A549 (cell line): Measurements from ENCODE around the gene ZKSCAN1. TPM values are rescaled to one million over a fixed set of nuclear protein-coding genes. Genes with fewer than 3 reads are reported as not detected.

ENCODE experiments used
- ATAC-seq, 2 experiments: fragments of 200-7000 bp in 1 of 2; fragments of >200 bp in 1 of 2; cut with Nextera tagmentation in 1 of 2; cut with Tn5 transposase in 1 of 2; 3 replicates each; pipeline versions ENCODE4 v1.8.0 to v1.9.1; 2018 to 2020; ENCODE audit warnings: mild to moderate bottlenecking in 1 of 2, moderate library complexity in 1 of 2
- CTCF ChIA-PET: fragments of 300-600 bp; sonication (Branson Sonifier 250); formaldehyde crosslinking; extraction: SDS; loops from one replicate; lab custom pipeline; 2021; ENCODE audit warnings: antibody characterized with exemption, inconsistent platforms; lab: Yijun Ruan, JAX
- POLR2A ChIA-PET: fragments of 350-600 bp; formaldehyde crosslinking; extraction: SDS; loops from one replicate; lab custom pipeline; 2021; ENCODE audit warnings: antibody characterized with exemption, inconsistent platforms; lab: Yijun Ruan, JAX
- DNase-seq, 2 experiments: peaks; one replicate each; pipeline versions ENCODE4 v3.0.0 to v3.0.0-alpha.2; 2011 to 2016; ENCODE audit warnings: low read depth in 1 of 2, low spot score in 1 of 2
- FAIRE-seq: peaks from 2 replicates; lab custom pipeline; 2011; peaks lifted over from hg19 to GRCh38; lab: Jason Lieb, UNC
- H3K27ac ChIP-seq, 2 experiments: fragments of >200 bp; sonication (Bioruptor Twin); formaldehyde crosslinking; 3 replicates each; pipeline ENCODE4 v1.5.1; 2016 to 2017
- H3K4me1 ChIP-seq: fragments of >200 bp; sonication (Bioruptor Twin); formaldehyde crosslinking; 3 replicates; pipeline ENCODE4 v1.6.1; 2016
- H3K4me2 ChIP-seq: fragments of >200 bp; sonication (Bioruptor Twin); formaldehyde crosslinking; 3 replicates; pipeline ENCODE4 v1.6.1; 2016
- H3K4me3 ChIP-seq: fragments of >200 bp; sonication (Bioruptor Twin); formaldehyde crosslinking; 3 replicates; pipeline ENCODE4 v1.5.1; 2016
- H3K9me3 ChIP-seq: fragments of >200 bp; sonication (Bioruptor Twin); formaldehyde crosslinking; 3 replicates; pipeline ENCODE4 v1.6.1; 2016
- BCL3 ChIP-seq: fragments of >200 bp; sonication (Bioruptor Twin); formaldehyde crosslinking; IDR thresholded peaks from 3 replicates; pipeline ENCODE4 v1.6.1; 2016
- CBX2 ChIP-seq: fragments of 200-600 bp; sonication (generic); IDR thresholded peaks from 2 replicates; pipeline ENCODE4 v1.6.1; 2016; ENCODE audit warnings: low read depth, mild to moderate bottlenecking, borderline replicate concordance
- CEBPB ChIP-seq, 2 experiments: fragments of >200 bp in 1 of 2; sonication (Bioruptor Twin) in 1 of 2; formaldehyde crosslinking in 1 of 2; IDR thresholded peaks; 2 replicates each; pipeline ENCODE4 v1.6.1; 2012 to 2016
- CHD2 ChIP-seq: fragments of 150-350 bp; IDR thresholded peaks from 2 replicates; pipeline ENCODE4 v1.6.1; 2014; ENCODE audit warnings: low read length; ENCODE audit not compliant: partially characterized antibody
- E2F6 ChIP-seq: IDR thresholded peaks from 2 replicates; pipeline ENCODE4 v1.6.1; 2012; ENCODE audit warnings: low read depth, borderline replicate concordance
- EHF ChIP-seq: fragments of 250-450 bp; sonication (Bioruptor Pico); IDR thresholded peaks from 2 replicates; pipeline ENCODE4 v1.5.0; 2020; ENCODE audit warnings: mild to moderate bottlenecking
- EHMT2 ChIP-seq: fragments of 200-600 bp; sonication (generic); IDR thresholded peaks from 2 replicates; pipeline ENCODE4 v1.6.1; 2016; ENCODE audit warnings: antibody characterized with exemption, low read depth, mild to moderate bottlenecking, moderate library complexity
- EP300 ChIP-seq, 2 experiments: fragments of >200 bp; sonication (Bioruptor Twin); formaldehyde crosslinking; IDR thresholded peaks; 2 replicates in 1 of 2; 3 replicates in 1 of 2; pipeline ENCODE4 v1.6.1; 2016 to 2017
- FOXS1 ChIP-seq: fragments of 250-450 bp; sonication (Bioruptor Pico); IDR thresholded peaks from 2 replicates; pipeline ENCODE4 v1.5.0; 2020; ENCODE audit warnings: mild to moderate bottlenecking, moderate library complexity
- GATA3 ChIP-seq: IDR thresholded peaks from 2 replicates; pipeline ENCODE4 v1.6.1; 2012; ENCODE audit warnings: borderline replicate concordance
- HDAC2 ChIP-seq: fragments of 200-600 bp; sonication (generic); IDR thresholded peaks from 2 replicates; pipeline ENCODE4 v1.6.1; 2016
- HMGXB4 ChIP-seq: fragments of 250-450 bp; sonication (Bioruptor Pico); IDR thresholded peaks from 2 replicates; pipeline ENCODE4 v1.5.0; 2021; ENCODE audit warnings: mild to moderate bottlenecking, moderate library complexity, borderline replicate concordance
- JUN ChIP-seq, 2 experiments: fragments of >200 bp; sonication (Bioruptor Twin); formaldehyde crosslinking; IDR thresholded peaks; 2 replicates in 1 of 2; 3 replicates in 1 of 2; pipeline ENCODE4 v1.6.1; 2016 to 2017
- NPAS2 ChIP-seq: fragments of 250-450 bp; sonication (Bioruptor Pico); IDR thresholded peaks from 2 replicates; pipeline ENCODE4 v1.8.0; 2022; ENCODE audit warnings: mild to moderate bottlenecking, moderate library complexity, borderline replicate concordance
- POLR2AphosphoS2 ChIP-seq: conservative IDR thresholded peaks from 2 replicates; pipeline ENCODE4 v1.6.1; 2012; ENCODE audit warnings: low read length, improper control_type of control experiment, inconsistent platforms
- REST ChIP-seq: fragments of 200-600 bp; sonication (generic); IDR thresholded peaks from 2 replicates; pipeline ENCODE4 v1.6.1; 2016; ENCODE audit warnings: antibody characterized with exemption, mild to moderate bottlenecking, moderate library complexity
- RFX5 ChIP-seq: fragments of 450-650 bp; IDR thresholded peaks from 2 replicates; pipeline ENCODE4 v1.7.1; 2014; ENCODE audit warnings: antibody characterized with exemption, mild to moderate bottlenecking, moderate library complexity
- SMC3 ChIP-seq: fragments of >200 bp; sonication (Bioruptor Twin); formaldehyde crosslinking; IDR thresholded peaks from 3 replicates; pipeline ENCODE4 v1.6.1; 2018; ENCODE audit warnings: inconsistent platforms
- SREBF2 ChIP-seq: fragments of 450-650 bp; IDR thresholded peaks from 2 replicates; pipeline ENCODE4 v1.6.1; 2014; ENCODE audit warnings: mild to moderate bottlenecking, moderate library complexity
- TFCP2L1 ChIP-seq: fragments of 250-450 bp; sonication (Bioruptor Pico); IDR thresholded peaks from 2 replicates; pipeline ENCODE4 v1.5.0; 2021; ENCODE audit warnings: mild to moderate bottlenecking
- USF2 ChIP-seq: fragments of 450-650 bp; IDR thresholded peaks from 2 replicates; pipeline ENCODE4 v1.6.1; 2014; ENCODE audit warnings: antibody characterized with exemption
- ZFP36 ChIP-seq: fragments of 450-650 bp; IDR thresholded peaks from 2 replicates; pipeline ENCODE4 v1.6.1; 2014; ENCODE audit warnings: borderline replicate concordance; ENCODE audit not compliant: partially characterized antibody
- WGBS: methylation state at CpG from one replicate; pipeline ENCODE4 v1.1.6; 2017; ENCODE audit errors: missing lambda C conversion rate; 5-methylcytosine and 5-hydroxymethylcytosine counted together
- polyA plus RNA-seq, 4 experiments: library from polyadenylated mRNA; depleted of rRNA in 3 of 4; stranded (reverse); fragments of >200 nt; fragmentation: RNase III in 1 of 4; extraction: RNeasy Plus Mini Kit Qiagen cat#74134 plus additional on column Dnase treatment in 1 of 4; gene quantifications; 2 replicates in 3 of 4; 3 replicates in 1 of 4; pipeline ENCODE4 v1.2.3, GENCODE V29; 2011 to 2017

Gene ZKSCAN1
- polyA plus RNA-seq, 2 of the 4 experiments (the other 2 are of a cell fraction) = 11.4 to 23.9 TPM

- TF ChIP-seq REST = no peak
- TF ChIP-seq EP300 (IDR thresholded peaks at IDR 0.05) = no peak
- TF ChIP-seq USF2 = no peak
- TF ChIP-seq EHMT2 = no peak
- no peak for TF ChIP-seq EHF (CRISPR knock-in tag)
These were observed 18.4 kb upstream of the ZKSCAN1 start (continued) for GRCh38 chr7:99996755-99997544.

GRCh38 chr7:99997545-99998137, 17.8 kb upstream of the ZKSCAN1 start:
- ATAC-seq (no peak), DNase-seq (no peak), FAIRE-seq (no peak)
- no peak overlapping the region for H3K27ac ChIP-seq
- WGBS = 78% methylated on average over 33 of the region's 35 CpGs
- no peak overlapping the region for H3K4me2 ChIP-seq
- TF ChIP-seq JUN (IDR thresholded peaks at IDR 0.05) = no peak
- TF ChIP-seq TFCP2L1 (CRISPR knock-in tag) = no peak
- no peaks in the 10 kb centered on the region for H3K4me1 ChIP-seq
- H3K9me3 ChIP-seq = no peaks in the 10 kb centered on the region
- no peak overlapping the region for H3K4me3 ChIP-seq
- ChIA-PET CTCF (interaction anchor here (0.7 kb wide), 1 partner anchor 49 kb away, joined by 3 read pairs; no protein-coding TSS in a partner anchor), POLR2A (no interaction called here)

- H3K27ac ChIP-seq = no peak overlapping the region
- H3K9me3 ChIP-seq = no peaks in the 10 kb centered on the region
- FAIRE-seq = no peak
- no peak for DNase-seq
- ATAC-seq = no peak
- CTCF ChIA-PET = interaction anchor here (1.2 to 21.2 kb wide), 2 partner anchors 8 to 20 kb away, joined by 3 to 155 read pairs; no protein-coding TSS in a partner anchor
- TF ChIP-seq FOXS1 = no peak
- no peak for TF ChIP-seq HDAC2
- no peak for TF ChIP-seq SMC3
- TF ChIP-seq BCL3 = no peak
- no peak for TF ChIP-seq ZFP36
- no peak for TF ChIP-seq E2F6
- no peak for TF ChIP-seq RFX5
- TF ChIP-seq NPAS2 = no peak
- TF ChIP-seq SREBF2 = no peak
- TF ChIP-seq HMGXB4 (CRISPR knock-in tag) = no peak
- TF ChIP-seq CHD2 = no peak
- TF ChIP-seq GATA3 = no peak
- TF ChIP-seq EHF (CRISPR knock-in tag) = no peak
- no peak for TF ChIP-seq POLR2AphosphoS2
- TF ChIP-seq CBX2 = no peak
- no peak for TF ChIP-seq CEBPB (IDR thresholded peaks at IDR 0.05)
- TF ChIP-seq, all 56 proteins: peak for 0
- POLR2A ChIA-PET = no interaction called here
- 0 out of 3 replicates have a peak, but pooled peaks cover 3% of the 10 kb centered on the region for H3K4me1 ChIP-seq
- no peak overlapping the region for H3K4me3 ChIP-seq
- 72% methylated on average over 13 of the region's 13 CpGs for WGBS
- H3K4me2 ChIP-seq = no peak overlapping the region
These were observed 15.2 kb upstream of the ZKSCAN1 start for GRCh38 chr7:100000239-100000638.
